Mesenteric fat pad (tissue), 1 donor: Measurements from ENCODE around the gene ABCC5. TPM values are rescaled to one million over a fixed set of nuclear protein-coding genes. Genes with fewer than 3 reads are reported as not detected.
"Not testable (repeated sequence)": the region's sequence is repeated elsewhere in the genome, so short reads cannot be mapped to it uniquely, and the experiment has no call there.

Experiments used
- DNase-seq: peaks from one replicate; pipeline ENCODE4 v3.0.0-alpha.2; 2020; ENCODE audit warnings: low spot score
- total RNA-seq: library from RNA; stranded (reverse); fragmentation: NEBNext Ultra II Directional; extraction: Animal tissue kit (Norgen Biotek cat#: 25700); gene quantifications from one replicate; pipeline ENCODE4 v1.2.1, GENCODE V29; 2021
- donor health status: DM: yes; HTN: yes; CAD: no.

The ABCC5 gene
- total RNA-seq, 1 donor from 2014 or later, result 24.2 TPM

GRCh38 chr3:184016811-184017671 lies 643 bp downstream of the ABCC5 start:
- no peak for DNase-seq

- DNase-seq, result no peak
These were observed 1.5 kb downstream of the ABCC5 start for GRCh38 chr3:184016169-184016570.

GRCh38 chr3:184015381-184016019 lies 2.2 kb downstream of the ABCC5 start:
- no peak for DNase-seq

GRCh38 chr3:184011937-184012889 lies 5.5 kb downstream of the ABCC5 start:
- no peak for DNase-seq

GRCh38 chr3:184011230-184011876 lies 6.3 kb downstream of the ABCC5 start:
- no peak for DNase-seq

GRCh38 chr3:184008161-184008560 lies 9.5 kb downstream of the ABCC5 start:
- no peak for DNase-seq

- not testable (repeated sequence) for DNase-seq
These were observed 10.4 kb downstream of the ABCC5 start for GRCh38 chr3:184007143-184007813.

- DNase-seq, result no peak
These were observed 11.7 kb downstream of the ABCC5 start for GRCh38 chr3:184005941-184006507.

GRCh38 chr3:184004476-184004875 lies 13.2 kb downstream of the ABCC5 start:
- no peak for DNase-seq

GRCh38 chr3:184003187-184003967 lies 14.3 kb downstream of the ABCC5 start:
- DNase-seq, result no peak

GRCh38 chr3:184002469-184002868 lies 15.2 kb downstream of the ABCC5 start:
- DNase-seq, result no peak

- DNase-seq, result no peak
These were observed 15.9 kb downstream of the ABCC5 start for GRCh38 chr3:184001761-184002160.

GRCh38 chr3:183991403-183991802 lies 26.3 kb downstream of the ABCC5 start:
- DNase-seq, result no peak

- DNase-seq, result no peak
These were observed 29.4 kb downstream of the ABCC5 start for GRCh38 chr3:183988216-183988790.

GRCh38 chr3:183987000-183987600 lies 30.6 kb downstream of the ABCC5 start:
- DNase-seq, result no peak

- no peak for DNase-seq
These were observed 32.6 kb downstream of the ABCC5 start for GRCh38 chr3:183984749-183985729.

- DNase-seq, result no peak
These were observed 33.5 kb downstream of the ABCC5 start for GRCh38 chr3:183984127-183984740.
